AG10803 (cell line): ENCODE measurements around the gene RBM20.
"Not testable (repeated sequence)": the region's sequence is repeated elsewhere in the genome, so short reads cannot be mapped to it uniquely, and the experiment has no call there.

Experiments used
- DNase-seq: peaks from one replicate; pipeline ENCODE4 v3.0.0; 2010; ENCODE audit warnings: low read depth
- H3K4me3 ChIP-seq: 2 replicates; pipeline ENCODE4 v1.5.1; 2011; ENCODE audit warnings: mild to moderate bottlenecking, low read length, control low read depth
- CTCF ChIP-seq: conservative IDR thresholded peaks from 2 replicates; pipeline ENCODE4 v1.5.1; 2011; ENCODE audit warnings: mild to moderate bottlenecking, low read length, control low read depth, inconsistent platforms

RBM20 gene

DNA sequence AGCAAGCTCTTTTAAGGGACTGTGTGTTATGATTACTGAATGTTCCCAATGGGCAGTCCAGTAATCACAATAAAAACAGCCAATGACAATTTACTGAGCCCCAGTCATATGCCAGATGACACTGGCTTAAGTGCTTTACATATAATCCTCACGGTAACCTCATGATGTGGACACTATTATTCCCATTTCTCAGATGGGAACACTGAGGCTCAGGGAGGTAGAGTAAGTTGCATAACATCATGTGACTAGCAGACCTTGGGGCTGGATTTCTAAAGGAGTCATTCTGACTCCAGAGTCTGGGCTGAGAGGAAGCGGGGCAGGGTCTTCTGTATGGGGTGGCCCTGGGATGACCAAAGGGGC lies 7.6 kb upstream of the RBM20 start:
- no peak for DNase-seq
- TF ChIP-seq CTCF: no peak
- no peak overlapping the region for H3K4me3 ChIP-seq

DNA sequence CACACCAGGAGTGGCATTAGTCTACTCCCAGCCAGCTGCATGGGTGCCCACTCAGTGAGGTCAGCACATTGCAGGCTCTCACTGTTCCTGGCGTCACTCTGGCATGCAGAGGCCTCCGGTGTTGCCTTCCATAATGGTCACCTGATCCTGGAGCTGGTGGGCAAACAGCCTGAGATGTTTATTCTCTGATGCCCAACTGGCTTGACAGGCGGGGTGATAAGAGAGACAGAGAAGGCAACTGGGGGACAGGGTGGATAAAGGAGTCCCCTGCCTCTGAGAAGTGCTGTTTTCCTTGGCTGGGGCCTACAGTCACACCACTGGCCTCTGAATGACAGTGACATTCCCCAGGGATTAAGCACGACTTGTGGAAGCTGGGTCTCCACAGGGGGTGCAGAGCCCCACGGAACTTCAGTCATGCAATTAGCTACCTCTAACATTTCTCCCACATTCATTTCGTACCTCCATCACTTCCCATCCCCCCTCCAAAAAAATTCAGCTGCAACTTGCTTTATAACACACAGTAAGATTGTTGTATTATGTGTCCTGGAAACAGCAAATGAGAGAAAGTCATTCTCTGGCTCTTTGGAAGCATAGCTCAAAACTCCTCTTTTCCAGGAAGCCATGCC lies 7.1 kb upstream of the RBM20 start:
- no peak for DNase-seq
- TF ChIP-seq CTCF: no peak
- H3K4me3 ChIP-seq: no peak overlapping the region

- DNase-seq: no peak
- no peak for TF ChIP-seq CTCF
- no peak overlapping the region for H3K4me3 ChIP-seq
Measured at GRCh38 chr10:110637558-110638053, 6.5 kb upstream of the RBM20 start.

DNA sequence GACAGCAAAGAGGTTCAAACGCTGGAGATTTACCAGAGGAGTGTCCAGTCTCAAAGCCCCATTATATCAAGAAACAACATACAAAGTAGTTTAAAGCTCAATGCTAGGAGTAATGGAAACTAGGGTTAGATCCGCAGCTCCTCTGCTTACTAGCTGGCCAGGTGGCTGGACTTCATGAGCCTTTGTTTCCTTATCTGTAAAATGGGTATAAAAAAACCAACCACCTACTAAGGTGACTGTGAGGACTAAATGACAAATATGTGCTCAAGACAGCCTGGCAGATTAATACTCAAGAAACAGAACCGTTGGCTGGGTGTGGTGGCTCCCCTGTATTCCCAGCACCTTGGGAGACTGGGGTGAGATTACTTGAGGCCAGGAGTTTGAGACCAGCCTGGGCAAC lies 5.8 kb upstream of the RBM20 start:
- no peak for TF ChIP-seq CTCF
- H3K4me3 ChIP-seq: no peak overlapping the region
- DNase-seq: no peak

- DNase-seq, H3K4me3 ChIP-seq: not testable (repeated sequence)
Measured at GRCh38 chr10:110639046-110639445, 5.1 kb upstream of the RBM20 start.

DNA sequence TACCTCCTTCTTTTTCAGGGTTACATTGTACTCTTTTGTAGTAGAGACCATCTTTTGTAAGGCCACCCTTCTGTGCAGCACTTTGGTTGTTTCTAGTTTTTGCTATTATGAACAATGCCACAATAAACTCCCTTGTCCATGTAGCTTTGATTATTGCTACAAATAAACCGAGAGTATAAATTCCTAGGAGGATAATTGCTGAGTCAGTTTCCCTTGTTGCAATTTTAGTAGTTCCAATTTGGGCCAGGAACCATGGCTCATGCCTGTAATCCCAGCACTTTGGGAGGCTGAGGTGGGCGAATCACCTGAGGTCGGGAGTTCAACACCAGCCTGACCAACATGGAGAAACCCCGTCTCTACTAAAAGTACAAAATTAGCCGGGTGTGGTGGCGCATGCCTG lies 4.3 kb upstream of the RBM20 start:
- not testable (repeated sequence) for DNase-seq, H3K4me3 ChIP-seq

DNA sequence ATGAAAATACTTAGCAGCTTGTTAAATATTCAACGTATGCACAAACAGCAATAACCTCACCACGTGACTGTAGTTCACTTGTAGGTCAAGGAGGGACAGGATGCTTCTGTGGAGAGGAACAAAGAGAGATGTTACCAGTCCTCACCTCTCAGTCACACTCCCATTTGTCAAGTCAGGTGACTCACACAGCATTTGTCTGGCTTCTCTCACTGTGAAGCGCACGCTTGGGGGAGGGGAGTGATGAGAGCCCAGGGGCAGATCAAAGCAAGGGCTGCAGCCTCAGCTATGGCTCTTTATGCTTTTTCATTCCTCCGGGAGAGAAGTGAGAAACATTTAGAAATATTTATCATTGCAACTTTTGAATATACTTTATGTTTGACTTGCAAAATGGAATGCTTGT lies 2.9 kb upstream of the RBM20 start:
- no peak for DNase-seq
- no peak for TF ChIP-seq CTCF
- H3K4me3 ChIP-seq: no peak overlapping the region

GRCh38 chr10:110642204-110643034 lies 1.7 kb upstream of the RBM20 start:
- DNase-seq: no peak
- TF ChIP-seq CTCF: no peak
- no peak overlapping the region for H3K4me3 ChIP-seq
